Measurements from ENCODE around the gene DHDH.

GRCh38 chr19:48975947-48976847 is 42.7 kb downstream of the DHDH start:
- peak; percentile 60 for TF ChIP-seq CTCF (conservative IDR thresholded peaks at IDR 0.05)
- TF ChIP-seq EZH2 (IDR thresholded peaks at IDR 0.05; ENCODE audit: low read depth): no peak
